ENCODE data around the gene PCDHGC4. TPM values are rescaled to one million over a fixed set of nuclear protein-coding genes. Genes with fewer than 3 reads are reported as not detected.

PCDHGC4 gene
- total and polyA plus RNA-seq, 2 of the 13 experiments (the other 11 are each of a cell fraction or from before 2014, with no cell fraction given): 0.07 TPM; not detected in 1

- TF ChIP-seq ZNF101 (CRISPR knock-in tag; IDR thresholded peaks at IDR 0.05; ENCODE audit: borderline replicate concordance, low read depth) (no peak), ZNF619 (CRISPR knock-in tag; IDR thresholded peaks at IDR 0.05) (no peak), GATAD1 (CRISPR knock-in tag; IDR thresholded peaks at IDR 0.05) (peak; percentile 51; the same call in 1 of the 2 replicates), ARHGAP35 (CRISPR knock-in tag; IDR thresholded peaks at IDR 0.05; ENCODE audit: borderline replicate concordance) (no peak), ZBTB7B (CRISPR knock-in tag; IDR thresholded peaks at IDR 0.05) (no peak), ZFP82 (CRISPR knock-in tag; IDR thresholded peaks at IDR 0.05; ENCODE audit: borderline replicate concordance) (no peak), KDM5B (CRISPR knock-in tag; IDR thresholded peaks at IDR 0.05; ENCODE audit: borderline replicate concordance) (peak; percentile 27; the same call in 1 of the 2 replicates), NFIB (CRISPR knock-in tag; IDR thresholded peaks at IDR 0.05; ENCODE audit: borderline replicate concordance) (no peak), ASH2L (IDR thresholded peaks at IDR 0.05; ENCODE audit: insufficient read length, low read depth, low read length) (peak; percentile 40), SIX4 (CRISPR knock-in tag; IDR thresholded peaks at IDR 0.05) (peak; percentile 92), ZNF687 (CRISPR knock-in tag; IDR thresholded peaks at IDR 0.05) (peak; percentile 66), MAZ (IDR thresholded peaks at IDR 0.05; ENCODE audit: borderline replicate concordance, low read depth, low read length) (0 out of 2 replicates have a peak, but pooled peaks have one; percentile 11), MAZ (CRISPR knock-in tag; IDR thresholded peaks at IDR 0.05; ENCODE audit: low read depth) (peak; percentile 58; the same call in 1 of the 2 replicates), PHF21A (CRISPR knock-in tag; IDR thresholded peaks at IDR 0.05) (peak; percentile 30; the same call in 1 of the 2 replicates), EED (CRISPR knock-in tag; IDR thresholded peaks at IDR 0.05) (no peak), KDM4B (CRISPR knock-in tag; IDR thresholded peaks at IDR 0.05) (no peak), ZNF556 (CRISPR knock-in tag; IDR thresholded peaks at IDR 0.05; ENCODE audit: borderline replicate concordance) (no peak), HOXA5 (CRISPR knock-in tag; IDR thresholded peaks at IDR 0.05) (no peak)
These were observed 40.1 kb downstream of the PCDHGC4 start (continued) for GRCh38 chr5:141524604-141525597.

Measured in HepG2 (cell line).